ENCODE data around the gene BMP7. TPM values are rescaled to one million over a fixed set of nuclear protein-coding genes. Genes with fewer than 3 reads are reported as not detected.

BMP7 gene
- total and polyA plus RNA-seq, 2 donors (not counting 3 experiments of a cell fraction or from before 2014, with no cell fraction given), result not detected

DNA sequence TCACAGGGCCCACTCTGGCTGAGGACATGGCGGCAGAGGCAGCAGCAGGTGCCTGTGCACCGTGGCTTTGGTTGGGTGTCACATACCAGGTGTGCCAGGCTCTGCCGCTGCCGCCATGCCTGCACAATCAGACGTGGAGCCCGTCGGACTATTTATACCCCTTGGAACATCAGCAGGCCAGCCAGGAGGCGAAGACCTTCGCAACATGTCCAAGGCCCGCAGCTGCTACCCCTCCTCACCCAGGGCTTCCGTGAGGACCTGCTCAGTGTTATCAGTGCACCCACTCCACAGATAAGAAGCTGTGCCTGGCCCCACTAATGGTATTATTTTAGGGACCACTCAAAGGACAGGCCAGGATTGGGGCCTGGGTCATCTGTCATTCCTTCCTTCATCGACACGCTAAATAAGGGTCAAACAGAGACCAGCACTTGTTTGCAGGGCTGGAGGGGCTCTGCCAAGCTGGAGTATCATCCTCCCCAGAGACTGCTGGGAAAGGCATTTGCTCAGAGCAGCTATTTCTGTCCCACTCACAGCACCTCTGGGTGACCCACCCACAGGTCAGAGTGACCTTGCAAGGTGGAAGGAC, 109.2 kb downstream of the BMP7 start:
- POLR2A ChIA-PET, result no interaction called here
- dilution Hi-C loops (cut with MboI; ENCODE audit: extremely low pct_ligation_motif_present, low sequenced_read_pairs), result no loop called here

More for the DNA sequence above, 109.2 kb downstream of the BMP7 start:
- H3K36me3 ChIP-seq (ENCODE audit: control insufficient read depth in 2 of 2, extremely low read depth in 1 of 2, insufficient read depth in 2 of 2, low read length in 2 of 2), result no peaks in the 10 kb centered on the region
- H3K79me2 ChIP-seq (ENCODE audit: control insufficient read depth, insufficient read depth, low read length), result no peaks in the 10 kb centered on the region
- DNase-seq (ENCODE audit: low read depth, low spot score) (no peak), FAIRE-seq (no peak)
- intact Hi-C loops (cut with micrococcal nuclease), result no loop called here
- no peaks in the 10 kb centered on the region for H3K9me1 ChIP-seq (replicated peaks; ENCODE audit: control insufficient read depth, extremely low read depth, insufficient read depth, low read length)
- no peak overlapping the region for H3K4me2 ChIP-seq (ENCODE audit: insufficient read depth, low read length)
- no TSS peak for BruUV-seq (replicated peaks)
- no peak for TF ChIP-seq MYC (IDR thresholded peaks at IDR 0.05; ENCODE audit: low read depth, low read length)
- no peak for TF ChIP-seq JUN (IDR thresholded peaks at IDR 0.05; ENCODE audit: borderline replicate concordance, insufficient read depth, insufficient read length, low read depth)
- no peak for TF ChIP-seq GATA2 (IDR thresholded peaks at IDR 0.05; ENCODE audit: insufficient read depth, insufficient read length, low read depth, low read length)
- no peak for TF ChIP-seq CTCF (IDR thresholded peaks at IDR 0.05; ENCODE audit: extremely low read depth in 1 of 2, insufficient read depth in 1 of 2, low read depth in 1 of 2, low read length in 2 of 2)
- no peak for TF ChIP-seq POLR2AphosphoS5 (IDR thresholded peaks at IDR 0.05; ENCODE audit: insufficient read depth, low read depth, low read length)
- no peak for TF ChIP-seq POLR2A (IDR thresholded peaks at IDR 0.05; ENCODE audit: low read depth, low read length)
- TF ChIP-seq EZH2 (IDR thresholded peaks at IDR 0.05; ENCODE audit: borderline replicate concordance, low read depth, low read length, severe bottlenecking), result no peak
- no peak for TF ChIP-seq MAX (IDR thresholded peaks at IDR 0.05; ENCODE audit: insufficient read depth, insufficient read length)
- no peak for TF ChIP-seq FOS (IDR thresholded peaks at IDR 0.05; ENCODE audit: borderline replicate concordance, insufficient read depth, low read length)
- H3K4me3 ChIP-seq (replicated peaks in 1 of 3; ENCODE audit: insufficient read depth in 1 of 3, low read depth in 1 of 3, low read length in 3 of 3), result no peak overlapping the region
- no peaks in the 10 kb centered on the region for H4K20me1 ChIP-seq (replicated peaks; ENCODE audit: control insufficient read depth, extremely low read depth, insufficient read depth, low read length)
- H2AFZ ChIP-seq (ENCODE audit: low read depth, low read length), result no peak overlapping the region
- CTCF ChIA-PET, result no interaction called here
- H3K27ac ChIP-seq (ENCODE audit: insufficient read depth, low read depth, low read length), result no peak overlapping the region
- H3K4me1 ChIP-seq (ENCODE audit: control insufficient read depth, extremely low read depth, insufficient read depth, low read length), result no peaks in the 10 kb centered on the region
- H3K9me3 ChIP-seq (replicated peaks; ENCODE audit: control insufficient read depth, insufficient read depth, low read length), result no peaks in the 10 kb centered on the region
- H3K9ac ChIP-seq (replicated peaks; ENCODE audit: extremely low read depth, insufficient read depth, low read length), result no peak overlapping the region
- H3K27me3 ChIP-seq (ENCODE audit: control insufficient read depth in 2 of 2, insufficient read depth in 2 of 2, low read length in 2 of 2), result no peaks in the 10 kb centered on the region

Data from endothelial cell of umbilical vein (primary cell).